Liver (tissue), 3 donors: Measurements from ENCODE around the gene MYOF.

Source experiments
- CTCF ChIP-seq: fragments of 150-350 bp; IDR thresholded peaks from 2 replicates; pipeline ENCODE4 v1.5.1; 2017; ENCODE audit warnings: improper control_type of control experiment, low read depth, low read length; ENCODE audit not compliant: missing input control
- EGR1 ChIP-seq, 2 donors: IDR thresholded peaks; 2 replicates each; pipeline ENCODE4 v1.6.1; 2016 to 2018; ENCODE audit warnings: antibody characterized with exemption in 2 of 2, low read depth in 2 of 2
- FOXA1 ChIP-seq: IDR thresholded peaks from 2 replicates; pipeline ENCODE4 v1.6.1; 2016; ENCODE audit warnings: antibody characterized with exemption
- GABPA ChIP-seq, 2 donors: IDR thresholded peaks in 1 of 2; conservative IDR thresholded peaks in 1 of 2; 2 replicates each; pipeline ENCODE4 v1.6.1; 2016; ENCODE audit warnings: antibody characterized with exemption in 2 of 2, mild to moderate bottlenecking in 1 of 2, moderate library complexity in 1 of 2
- HNF4A ChIP-seq, 2 donors: conservative IDR thresholded peaks; 2 replicates each; pipeline ENCODE4 v1.6.1; 2016; ENCODE audit warnings: antibody characterized with exemption in 2 of 2, mild to moderate bottlenecking in 2 of 2
- JUND ChIP-seq, 2 donors: IDR thresholded peaks; 2 replicates each; pipeline ENCODE4 v1.6.1; 2016; ENCODE audit warnings: antibody characterized with exemption in 2 of 2
- RAD21 ChIP-seq, 2 donors: IDR thresholded peaks; 2 replicates each; pipeline ENCODE4 v1.6.1; 2016; ENCODE audit warnings: antibody characterized with exemption in 2 of 2, mild to moderate bottlenecking in 2 of 2
- YY1 ChIP-seq: IDR thresholded peaks from 2 replicates; pipeline ENCODE4 v1.6.1; 2016; ENCODE audit warnings: antibody characterized with exemption, mild to moderate bottlenecking
- ZBTB33 ChIP-seq: IDR thresholded peaks from 2 replicates; pipeline ENCODE4 v1.6.1; 2016; ENCODE audit warnings: antibody characterized with exemption
- TF ChIP-seq, protein P1 (sequence below): IDR thresholded peaks from 2 replicates; pipeline ENCODE4 v1.6.1; 2016; ENCODE audit warnings: antibody characterized with exemption
- TF ChIP-seq, protein P2 (sequence below): IDR thresholded peaks from 2 replicates; pipeline ENCODE4 v1.6.1; 2016; ENCODE audit warnings: antibody characterized with exemption, mild to moderate bottlenecking
- donor health status: healthy.
- donor health status: healthy.

GRCh38 chr10:93417921-93418320, 64.2 kb downstream of the MYOF start:
- TF ChIP-seq CTCF (no peak), JUND (IDR thresholded peaks at IDR 0.05) (no peak), YY1 (no peak), RAD21 (IDR thresholded peaks at IDR 0.05) (no peak), HNF4A (conservative IDR thresholded peaks at IDR 0.05) (no peak), FOXA1 (no peak), GABPA (IDR thresholded peaks at IDR 0.05 in 1 of 2, conservative IDR thresholded peaks at IDR 0.05 in 1 of 2) (no peak), ZBTB33 (no peak), EGR1 (IDR thresholded peaks at IDR 0.05; ENCODE audit: low read depth in 2 of 2) (no peak)
- TF ChIP-seq, protein P1, sequence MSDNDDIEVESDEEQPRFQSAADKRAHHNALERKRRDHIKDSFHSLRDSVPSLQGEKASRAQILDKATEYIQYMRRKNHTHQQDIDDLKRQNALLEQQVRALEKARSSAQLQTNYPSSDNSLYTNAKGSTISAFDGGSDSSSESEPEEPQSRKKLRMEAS: no peak
- TF ChIP-seq, protein P2, sequence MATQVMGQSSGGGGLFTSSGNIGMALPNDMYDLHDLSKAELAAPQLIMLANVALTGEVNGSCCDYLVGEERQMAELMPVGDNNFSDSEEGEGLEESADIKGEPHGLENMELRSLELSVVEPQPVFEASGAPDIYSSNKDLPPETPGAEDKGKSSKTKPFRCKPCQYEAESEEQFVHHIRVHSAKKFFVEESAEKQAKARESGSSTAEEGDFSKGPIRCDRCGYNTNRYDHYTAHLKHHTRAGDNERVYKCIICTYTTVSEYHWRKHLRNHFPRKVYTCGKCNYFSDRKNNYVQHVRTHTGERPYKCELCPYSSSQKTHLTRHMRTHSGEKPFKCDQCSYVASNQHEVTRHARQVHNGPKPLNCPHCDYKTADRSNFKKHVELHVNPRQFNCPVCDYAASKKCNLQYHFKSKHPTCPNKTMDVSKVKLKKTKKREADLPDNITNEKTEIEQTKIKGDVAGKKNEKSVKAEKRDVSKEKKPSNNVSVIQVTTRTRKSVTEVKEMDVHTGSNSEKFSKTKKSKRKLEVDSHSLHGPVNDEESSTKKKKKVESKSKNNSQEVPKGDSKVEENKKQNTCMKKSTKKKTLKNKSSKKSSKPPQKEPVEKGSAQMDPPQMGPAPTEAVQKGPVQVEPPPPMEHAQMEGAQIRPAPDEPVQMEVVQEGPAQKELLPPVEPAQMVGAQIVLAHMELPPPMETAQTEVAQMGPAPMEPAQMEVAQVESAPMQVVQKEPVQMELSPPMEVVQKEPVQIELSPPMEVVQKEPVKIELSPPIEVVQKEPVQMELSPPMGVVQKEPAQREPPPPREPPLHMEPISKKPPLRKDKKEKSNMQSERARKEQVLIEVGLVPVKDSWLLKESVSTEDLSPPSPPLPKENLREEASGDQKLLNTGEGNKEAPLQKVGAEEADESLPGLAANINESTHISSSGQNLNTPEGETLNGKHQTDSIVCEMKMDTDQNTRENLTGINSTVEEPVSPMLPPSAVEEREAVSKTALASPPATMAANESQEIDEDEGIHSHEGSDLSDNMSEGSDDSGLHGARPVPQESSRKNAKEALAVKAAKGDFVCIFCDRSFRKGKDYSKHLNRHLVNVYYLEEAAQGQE: no peak
